GM06990 (cell line): Measurements from ENCODE around the gene RNF227.

Experiments
- DNase-seq: peaks from one replicate; pipeline ENCODE4 v3.0.0-alpha.2; 2011; ENCODE audit not compliant: insufficient read length; ENCODE audit errors: extremely low read depth
- H3K27me3 ChIP-seq: replicated peaks from 2 replicates; pipeline ENCODE4 v1.6.0; 2011; ENCODE audit warnings: low read length; ENCODE audit not compliant: control insufficient read depth, insufficient read depth
- H3K36me3 ChIP-seq: 2 replicates; pipeline ENCODE4 v1.5.1; 2011; ENCODE audit warnings: low read length; ENCODE audit not compliant: control insufficient read depth, insufficient read depth
- H3K4me3 ChIP-seq: replicated peaks from 2 replicates; pipeline ENCODE4 v1.5.1; 2011; ENCODE audit warnings: low read depth, mild to moderate bottlenecking, control low read depth, low read length
- CTCF ChIP-seq: IDR thresholded peaks from 2 replicates; pipeline ENCODE4 v1.5.1; 2011; ENCODE audit warnings: low read length, control low read depth, mild to moderate bottlenecking, inconsistent platforms; ENCODE audit not compliant: insufficient read depth, poor library complexity, severe bottlenecking

RNF227 gene

GRCh38 chr17:7912927-7913524 is 3.1 kb downstream of the RNF227 start:
- Histone ChIP-seq H3K36me3 (peaks cover 23% of the 10 kb centered on the region), H3K27me3 (no peaks in the 10 kb centered on the region), H3K4me3 (no peak overlapping the region)
- TF ChIP-seq CTCF: peak; percentile 75
- no peak for DNase-seq

GRCh38 chr17:7911116-7911515 is 5.0 kb downstream of the RNF227 start:
- peaks cover 37% of the 10 kb centered on the region for H3K36me3 ChIP-seq
- TF ChIP-seq CTCF: no peak
- H3K27me3 ChIP-seq: no peaks in the 10 kb centered on the region
- DNase-seq: no peak
- no peak overlapping the region for H3K4me3 ChIP-seq

GRCh38 chr17:7910711-7911110 is 5.4 kb downstream of the RNF227 start:
- no peak for DNase-seq
- H3K36me3 ChIP-seq: peaks cover 40% of the 10 kb centered on the region
- H3K27me3 ChIP-seq: no peaks in the 10 kb centered on the region
- TF ChIP-seq CTCF: no peak
- no peak overlapping the region for H3K4me3 ChIP-seq

GRCh38 chr17:7910281-7910680 is 5.8 kb downstream of the RNF227 start:
- Histone ChIP-seq H3K36me3 (peaks cover 44% of the 10 kb centered on the region), H3K27me3 (no peaks in the 10 kb centered on the region), H3K4me3 (no peak overlapping the region)
- TF ChIP-seq CTCF: no peak
- DNase-seq: no peak

GRCh38 chr17:7909089-7909488 is 7.0 kb downstream of the RNF227 start:
- no peak for DNase-seq
- Histone ChIP-seq H3K27me3 (no peaks in the 10 kb centered on the region), H3K36me3 (peaks cover 51% of the 10 kb centered on the region), H3K4me3 (no peak overlapping the region)
- TF ChIP-seq CTCF: no peak
